GM23338 (cell line): Measurements from ENCODE around the gene ZFYVE26. TPM values are rescaled to one million over a fixed set of nuclear protein-coding genes. Genes with fewer than 3 reads are reported as not detected.

Experiments
- ATAC-seq: fragments of 200-7000 bp; cut with Tn5 transposase; 3 replicates; pipeline ENCODE4 v1.9.1; 2020
- DNase-seq: peaks from one replicate; pipeline ENCODE4 v3.0.0-alpha.2; 2015; ENCODE audit warnings: low spot score
- H2AFZ ChIP-seq: fragments of 200-600 bp; sonication (generic); 2 replicates; pipeline ENCODE4 v1.8.0; 2016; ENCODE audit warnings: antibody characterized with exemption, mild to moderate bottlenecking, moderate library complexity
- H3F3A ChIP-seq: fragments of 200-600 bp; sonication (generic); replicated peaks from 2 replicates; pipeline ENCODE4 v1.8.0; 2017; ENCODE audit warnings: antibody characterized with exemption, mixed run types, low read depth
- H3K27ac ChIP-seq: fragments of 200-600 bp; sonication (generic); 2 replicates; pipeline ENCODE4 v1.6.1; 2016; ENCODE audit warnings: low read depth
- H3K27me3 ChIP-seq: fragments of 200-600 bp; sonication (generic); 2 replicates; pipeline ENCODE4 v1.8.0; 2016; ENCODE audit warnings: mild to moderate bottlenecking, mixed run types, moderate library complexity; ENCODE audit not compliant: insufficient read depth
- H3K36me3 ChIP-seq: fragments of 200-600 bp; sonication (generic); 2 replicates; pipeline ENCODE4 v1.8.0; 2016; ENCODE audit warnings: mild to moderate bottlenecking; ENCODE audit not compliant: insufficient read depth
- H3K4me1 ChIP-seq: fragments of 200-600 bp; sonication (generic); 2 replicates; pipeline ENCODE4 v1.8.0; 2016; ENCODE audit warnings: mild to moderate bottlenecking, moderate library complexity; ENCODE audit not compliant: insufficient read depth
- H3K4me2 ChIP-seq: fragments of 200-600 bp; sonication (generic); 2 replicates; pipeline ENCODE4 v1.7.1; 2017; ENCODE audit warnings: mixed run types
- H3K4me3 ChIP-seq: fragments of 200-600 bp; sonication (generic); 2 replicates; pipeline ENCODE4 v1.6.1; 2016; ENCODE audit warnings: mixed run types
- H3K79me2 ChIP-seq: fragments of 200-600 bp; sonication (generic); replicated peaks from 2 replicates; pipeline ENCODE4 v1.8.0; 2017; ENCODE audit warnings: mild to moderate bottlenecking; ENCODE audit not compliant: insufficient read depth
- H3K9me2 ChIP-seq: fragments of 200-600 bp; sonication (generic); 2 replicates; pipeline ENCODE4 v1.8.0; 2017; ENCODE audit not compliant: insufficient read depth
- H4K20me1 ChIP-seq: fragments of 200-600 bp; sonication (generic); replicated peaks from 2 replicates; pipeline ENCODE4 v1.8.0; 2017; ENCODE audit warnings: mild to moderate bottlenecking; ENCODE audit not compliant: insufficient read depth
- H3K27ac Mint-ChIP-seq: 2 replicates; pipeline ENCODE4 v1.8.0; 2020; ENCODE audit warnings: inconsistent platforms, mild to moderate bottlenecking, moderate library complexity, mixed read lengths
- H3K27me3 Mint-ChIP-seq: 3 replicates; pipeline ENCODE4 v1.8.0; 2022; ENCODE audit warnings: low read depth, mild to moderate bottlenecking, moderate library complexity, mixed read lengths, inconsistent platforms; ENCODE audit not compliant: insufficient read depth, poor library complexity
- H3K36me3 Mint-ChIP-seq: 3 replicates; pipeline ENCODE4 v1.8.0; 2021; ENCODE audit warnings: low read depth, mild to moderate bottlenecking, inconsistent platforms, moderate library complexity, mixed read lengths
- H3K4me1 Mint-ChIP-seq: 3 replicates; pipeline ENCODE4 v1.8.0; 2020; ENCODE audit warnings: mild to moderate bottlenecking, inconsistent platforms, mixed read lengths
- H3K4me3 Mint-ChIP-seq: 3 replicates; pipeline ENCODE4 v1.8.0; 2021; ENCODE audit warnings: moderate library complexity, mild to moderate bottlenecking, inconsistent platforms, mixed read lengths
- H3K9me3 Mint-ChIP-seq: 3 replicates; pipeline ENCODE4 v1.8.0; 2020; ENCODE audit warnings: moderate library complexity, mild to moderate bottlenecking, inconsistent platforms, mixed read lengths
- CREB1 ChIP-seq: fragments of 250-450 bp; sonication (Bioruptor Pico); IDR thresholded peaks from 2 replicates; pipeline ENCODE4 v1.5.0; 2020; ENCODE audit warnings: low read depth, mild to moderate bottlenecking, moderate library complexity
- ETS1 ChIP-seq: IDR thresholded peaks from 2 replicates; pipeline ENCODE4 v1.6.1; 2016; ENCODE audit warnings: antibody characterized with exemption
- EZH2 ChIP-seq: fragments of 200-600 bp; sonication (generic); IDR thresholded peaks from one replicate; pipeline ENCODE4 v1.8.0; 2017; ENCODE audit warnings: antibody characterized with exemption, mild to moderate bottlenecking, low read depth; ENCODE audit not compliant: unreplicated experiment
- EZH2phosphoT487 ChIP-seq: fragments of 200-600 bp; sonication (generic); IDR thresholded peaks from one replicate; pipeline ENCODE4 v1.8.1; 2018; ENCODE audit warnings: antibody characterized with exemption; ENCODE audit not compliant: unreplicated experiment
- POLR2AphosphoS5 ChIP-seq: IDR thresholded peaks from 2 replicates; pipeline ENCODE4 v1.6.1; 2016; ENCODE audit warnings: antibody characterized with exemption, low read depth
- REST ChIP-seq: IDR thresholded peaks from one replicate; pipeline ENCODE4 v1.6.1; 2018; ENCODE audit warnings: antibody characterized with exemption; ENCODE audit not compliant: unreplicated experiment
- STAT1 ChIP-seq: IDR thresholded peaks from one replicate; pipeline ENCODE4 v1.6.1; 2016; ENCODE audit warnings: antibody characterized with exemption; ENCODE audit not compliant: unreplicated experiment
- ZNF114 ChIP-seq: fragments of 250-450 bp; sonication (Bioruptor Pico); IDR thresholded peaks from 2 replicates; pipeline ENCODE4 v1.5.0; 2020; ENCODE audit warnings: mild to moderate bottlenecking, moderate library complexity
- ZNF331 ChIP-seq: fragments of 250-450 bp; sonication (Bioruptor Pico); IDR thresholded peaks from 2 replicates; pipeline ENCODE4 v1.5.0; 2020; ENCODE audit warnings: low read depth, mild to moderate bottlenecking, moderate library complexity
- ZNF462 ChIP-seq: fragments of 250-450 bp; sonication (Bioruptor Pico); IDR thresholded peaks from 2 replicates; pipeline ENCODE4 v1.5.0; 2020; ENCODE audit warnings: mild to moderate bottlenecking, moderate library complexity
- polyA plus RNA-seq: library from polyadenylated mRNA; unstranded; fragments of >200 nt; fragmentation: Nextera tagmentation; extraction: Ambion mirVana; gene quantifications from 2 replicates; pipeline ENCODE4 v1.2.1, GENCODE V29; 2016
- total RNA-seq: library from RNA; depleted of rRNA; stranded (reverse); fragments of >200 nt; shearing (Covaris generic); gene quantifications from 2 replicates; pipeline ENCODE4 v1.2.3, GENCODE V29; 2014

Gene ZFYVE26
- total and polyA plus RNA-seq, 2 experiments from 2014 or later = 5.6 to 36.0 TPM

GRCh38 chr14:67787673-67788072 is 28.7 kb downstream of the ZFYVE26 start:
- no peak overlapping the region for H3K4me3 ChIP-seq
- no peaks in the 10 kb centered on the region for H3K79me2 ChIP-seq
- H3K36me3 ChIP-seq = peaks cover 47% of the 10 kb centered on the region
- DNase-seq (no peak), ATAC-seq (no peak)
- no peaks in the 10 kb centered on the region for H3F3A ChIP-seq
- H3K4me1 ChIP-seq = no peaks in the 10 kb centered on the region
- H3K36me3 Mint-ChIP-seq = peaks cover 62% of the 10 kb centered on the region
- H3K27ac Mint-ChIP-seq = no peak overlapping the region
- no peaks in the 10 kb centered on the region for H3K4me1 Mint-ChIP-seq
- H3K9me3 Mint-ChIP-seq = no peaks in the 10 kb centered on the region
- no peaks in the 10 kb centered on the region for H3K27me3 ChIP-seq
- H3K4me2 ChIP-seq = no peak overlapping the region
- no peaks in the 10 kb centered on the region for H3K27me3 Mint-ChIP-seq
- no peak overlapping the region for H3K4me3 Mint-ChIP-seq
- no peaks in the 10 kb centered on the region for H3K9me2 ChIP-seq
- no peaks in the 10 kb centered on the region; the same call in 1 of the 2 replicates for H4K20me1 ChIP-seq
- no peak overlapping the region for H2AFZ ChIP-seq
- no peak overlapping the region for H3K27ac ChIP-seq
- no peak for TF ChIP-seq ETS1

- H3K36me3 Mint-ChIP-seq = peaks cover 71% of the 10 kb centered on the region
Observed at GRCh38 chr14:67785270-67786109, 30.9 kb downstream of the ZFYVE26 start.

More at GRCh38 chr14:67785270-67786109, 30.9 kb downstream of the ZFYVE26 start:
- TF ChIP-seq EZH2 = no peak
- no peak for TF ChIP-seq STAT1
- TF ChIP-seq ZNF114 (CRISPR knock-in tag) = no peak
- TF ChIP-seq ZNF331 (CRISPR knock-in tag) = no peak
- no peak for TF ChIP-seq POLR2AphosphoS5
- TF ChIP-seq REST = no peak
- no peak for TF ChIP-seq EZH2phosphoT487
- no peak for TF ChIP-seq CREB1 (CRISPR knock-in tag)
- TF ChIP-seq ZNF462 (CRISPR knock-in tag) = no peak
- no peak overlapping the region for H3K27ac ChIP-seq
- Mint-ChIP-seq H3K4me3 (no peak overlapping the region), H3K9me3 (no peaks in the 10 kb centered on the region), H3K27me3 (no peaks in the 10 kb centered on the region), H3K4me1 (no peaks in the 10 kb centered on the region), H3K27ac (no peak overlapping the region)
- no peaks in the 10 kb centered on the region for H3K4me1 ChIP-seq
- no peaks in the 10 kb centered on the region for H3K9me2 ChIP-seq
- DNase-seq (no peak), ATAC-seq (no peak)
- H3K4me2 ChIP-seq = no peak overlapping the region
- peaks cover 59% of the 10 kb centered on the region for H3K36me3 ChIP-seq
- H2AFZ ChIP-seq = no peak overlapping the region
- no peaks in the 10 kb centered on the region for H3K27me3 ChIP-seq
- peaks cover 4% of the 10 kb centered on the region; the same call in 1 of the 2 replicates for H4K20me1 ChIP-seq
- no peaks in the 10 kb centered on the region for H3K79me2 ChIP-seq
- H3K4me3 ChIP-seq = no peak overlapping the region
- H3F3A ChIP-seq = no peaks in the 10 kb centered on the region
